DND-41 (cell line): ENCODE data around the gene DTD2.

Experiments used
- ATAC-seq: fragments of 200-7000 bp; cut with Tn5 transposase; 3 replicates; pipeline ENCODE4 v1.9.1; 2021; ENCODE audit warnings: low read depth; ENCODE audit not compliant: insufficient read depth
- DNase-seq: peaks from one replicate; pipeline ENCODE4 v3.0.0-alpha.2; 2020
- H2AFZ ChIP-seq: 2 replicates; pipeline ENCODE4 v1.6.0; 2012; ENCODE audit warnings: low read depth, low read length
- H3K27ac ChIP-seq: 2 replicates; pipeline ENCODE4 v1.5.1; 2012; ENCODE audit warnings: low read length, inconsistent platforms
- H3K27me3 ChIP-seq: fragments of 200-600 bp; sonication (generic); 2 replicates; pipeline ENCODE4 v1.6.0; 2012; ENCODE audit warnings: low read length, mild to moderate bottlenecking, inconsistent platforms; ENCODE audit not compliant: insufficient read depth, poor library complexity
- H3K36me3 ChIP-seq: 2 replicates; pipeline ENCODE4 v1.5.1; 2012; ENCODE audit warnings: low read length, inconsistent platforms; ENCODE audit not compliant: insufficient read depth
- H3K4me1 ChIP-seq: 2 replicates; pipeline ENCODE4 v1.5.1; 2012; ENCODE audit warnings: mild to moderate bottlenecking, low read length; ENCODE audit not compliant: insufficient read depth
- H3K4me2 ChIP-seq: 2 replicates; pipeline ENCODE4 v1.6.0; 2012; ENCODE audit warnings: mild to moderate bottlenecking, moderate library complexity, low read length, inconsistent platforms; ENCODE audit not compliant: insufficient read depth
- H3K4me3 ChIP-seq, 2 experiments: fragments of 200-600 bp in 1 of 2; shearing (Covaris generic) in 1 of 2; 2 replicates each; pipeline ENCODE4 v1.5.1; 2012 to 2016; ENCODE audit warnings: inconsistent platforms in 2 of 2, low read length in 2 of 2, mild to moderate bottlenecking in 2 of 2, low read depth in 1 of 2, moderate library complexity in 1 of 2
- H3K79me2 ChIP-seq: 2 replicates; pipeline ENCODE4 v1.6.0; 2012; ENCODE audit warnings: low read length, inconsistent platforms; ENCODE audit not compliant: insufficient read depth
- H3K9ac ChIP-seq: 2 replicates; pipeline ENCODE4 v1.6.0; 2012; ENCODE audit warnings: low read depth, mild to moderate bottlenecking, inconsistent platforms, low read length, moderate library complexity
- H3K9me3 ChIP-seq: 2 replicates; pipeline ENCODE4 v1.5.1; 2012; ENCODE audit warnings: low read length, moderate library complexity, mild to moderate bottlenecking, inconsistent platforms; ENCODE audit not compliant: insufficient read depth, severe bottlenecking
- H4K20me1 ChIP-seq: 2 replicates; pipeline ENCODE4 v1.6.0; 2012; ENCODE audit warnings: low read length; ENCODE audit not compliant: insufficient read depth
- EZH2 ChIP-seq: IDR thresholded peaks from 3 replicates; pipeline ENCODE4 v1.6.1; 2012; ENCODE audit warnings: borderline replicate concordance, low read depth, mild to moderate bottlenecking, moderate library complexity, low read length, inconsistent platforms; ENCODE audit not compliant: severe bottlenecking
- TF ChIP-seq, protein P1 (sequence below): IDR thresholded peaks from 2 replicates; pipeline ENCODE4 v1.5.1; 2012; ENCODE audit warnings: borderline replicate concordance, low read length, moderate library complexity, mild to moderate bottlenecking; ENCODE audit not compliant: poor library complexity, severe bottlenecking; ENCODE audit errors: extremely low read depth

DTD2 gene

DNA sequence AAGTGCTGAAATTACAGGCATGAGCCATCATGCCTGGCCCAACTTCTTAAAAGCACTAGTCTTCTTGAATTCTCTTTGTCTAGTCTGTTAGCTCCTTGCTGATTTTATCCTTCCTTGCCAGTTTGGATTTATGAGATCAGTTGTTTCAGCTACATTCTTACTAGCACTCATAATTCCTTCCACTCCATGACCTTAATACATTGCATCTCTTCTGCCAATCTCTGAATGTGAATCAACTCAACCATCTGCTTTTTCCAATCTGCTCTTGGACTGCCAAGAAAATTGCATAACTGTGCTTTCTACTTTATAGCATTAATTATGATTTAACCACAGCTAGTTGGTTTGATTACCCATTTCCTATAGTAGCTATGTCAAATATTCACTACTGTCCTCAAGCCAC is 22.0 kb downstream of the DTD2 start:
- H3K4me1 ChIP-seq, result no peaks in the 10 kb centered on the region
- no peak overlapping the region for H3K4me2 ChIP-seq
- no peak for TF ChIP-seq EZH2
- TF ChIP-seq, protein P1, sequence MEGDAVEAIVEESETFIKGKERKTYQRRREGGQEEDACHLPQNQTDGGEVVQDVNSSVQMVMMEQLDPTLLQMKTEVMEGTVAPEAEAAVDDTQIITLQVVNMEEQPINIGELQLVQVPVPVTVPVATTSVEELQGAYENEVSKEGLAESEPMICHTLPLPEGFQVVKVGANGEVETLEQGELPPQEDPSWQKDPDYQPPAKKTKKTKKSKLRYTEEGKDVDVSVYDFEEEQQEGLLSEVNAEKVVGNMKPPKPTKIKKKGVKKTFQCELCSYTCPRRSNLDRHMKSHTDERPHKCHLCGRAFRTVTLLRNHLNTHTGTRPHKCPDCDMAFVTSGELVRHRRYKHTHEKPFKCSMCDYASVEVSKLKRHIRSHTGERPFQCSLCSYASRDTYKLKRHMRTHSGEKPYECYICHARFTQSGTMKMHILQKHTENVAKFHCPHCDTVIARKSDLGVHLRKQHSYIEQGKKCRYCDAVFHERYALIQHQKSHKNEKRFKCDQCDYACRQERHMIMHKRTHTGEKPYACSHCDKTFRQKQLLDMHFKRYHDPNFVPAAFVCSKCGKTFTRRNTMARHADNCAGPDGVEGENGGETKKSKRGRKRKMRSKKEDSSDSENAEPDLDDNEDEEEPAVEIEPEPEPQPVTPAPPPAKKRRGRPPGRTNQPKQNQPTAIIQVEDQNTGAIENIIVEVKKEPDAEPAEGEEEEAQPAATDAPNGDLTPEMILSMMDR, result no peak
- H3K9me3 ChIP-seq, result peaks cover 6% of the 10 kb centered on the region
- no peaks in the 10 kb centered on the region for H3K79me2 ChIP-seq
- no peaks in the 10 kb centered on the region for H3K27me3 ChIP-seq
- ATAC-seq, result no peak
- H2AFZ ChIP-seq, result no peak overlapping the region
- no peaks in the 10 kb centered on the region for H4K20me1 ChIP-seq
- DNase-seq, result no peak
- H3K4me3 ChIP-seq, result no peak overlapping the region
- no peak overlapping the region for H3K9ac ChIP-seq
- H3K27ac ChIP-seq, result no peak overlapping the region
- H3K36me3 ChIP-seq, result peaks cover 3% of the 10 kb centered on the region; the same call in 1 of the 2 replicates

DNA sequence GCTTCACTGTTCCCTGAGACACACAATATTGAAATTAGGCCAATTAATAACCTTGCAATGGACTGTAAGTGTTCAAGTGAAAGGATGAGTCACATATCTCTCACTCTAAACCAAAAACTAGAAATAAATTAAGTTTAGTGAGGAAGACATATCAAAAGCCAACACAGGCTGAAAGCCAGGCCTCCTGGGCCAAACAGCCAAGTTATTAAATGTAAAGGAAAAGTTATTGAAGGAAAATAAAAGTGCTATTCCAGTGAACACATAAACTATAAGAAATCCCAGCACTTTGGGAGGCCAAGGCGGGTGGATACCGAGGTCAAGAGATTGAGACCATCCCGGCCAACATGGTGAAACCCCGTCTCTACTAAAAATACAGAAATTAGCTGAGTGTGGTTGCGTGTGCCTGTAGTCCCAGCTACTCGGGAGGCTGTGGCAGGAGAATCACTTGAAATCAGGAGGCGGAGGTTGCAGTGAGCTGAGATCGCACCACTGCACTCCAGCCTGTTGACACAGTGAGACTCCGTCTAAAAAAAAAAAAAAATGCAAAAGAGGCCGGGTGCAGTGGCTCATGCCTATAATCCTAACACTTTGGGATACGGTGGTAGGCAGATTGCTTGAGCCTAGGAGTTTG is 26.6 kb downstream of the DTD2 start:
- no peaks in the 10 kb centered on the region for H3K4me1 ChIP-seq
- H3K27ac ChIP-seq, result no peak overlapping the region
- H3K9me3 ChIP-seq, result peaks cover 6% of the 10 kb centered on the region
- no peak overlapping the region for H3K4me3 ChIP-seq
- H4K20me1 ChIP-seq, result no peaks in the 10 kb centered on the region
- no peaks in the 10 kb centered on the region for H3K27me3 ChIP-seq
- H3K79me2 ChIP-seq, result no peaks in the 10 kb centered on the region
- DNase-seq (no peak), ATAC-seq (no peak)
- no peak overlapping the region for H3K4me2 ChIP-seq
- H3K36me3 ChIP-seq, result peaks cover 3% of the 10 kb centered on the region; the same call in 1 of the 2 replicates
- no peak for TF ChIP-seq EZH2
- TF ChIP-seq, protein P1, result no peak
- no peak overlapping the region for H2AFZ ChIP-seq
- no peak overlapping the region for H3K9ac ChIP-seq

DNA sequence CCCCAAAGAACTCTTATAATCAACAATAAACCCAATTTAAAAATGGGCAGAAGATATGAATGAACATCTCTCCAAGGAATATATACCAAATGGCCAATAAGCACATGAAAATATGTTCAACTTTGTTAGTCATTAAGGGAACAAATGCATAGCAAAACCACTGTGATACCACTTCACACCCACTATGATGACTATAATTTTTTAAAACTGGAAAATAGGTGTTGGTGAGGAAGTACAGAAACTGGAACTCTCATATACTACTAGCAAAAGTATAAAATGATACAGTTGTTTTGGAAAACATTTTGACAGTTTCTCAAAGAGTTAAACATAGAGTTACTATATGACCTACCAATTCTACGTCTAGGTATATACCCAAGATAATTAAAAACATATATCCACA is 27.5 kb downstream of the DTD2 start:
- Histone ChIP-seq H3K4me1 (no peaks in the 10 kb centered on the region), H3K79me2 (no peaks in the 10 kb centered on the region), H3K9me3 (peaks cover 6% of the 10 kb centered on the region), H3K9ac (no peak overlapping the region), H3K4me2 (no peak overlapping the region), H3K4me3 (no peak overlapping the region), H2AFZ (no peak overlapping the region), H3K36me3 (peaks cover 3% of the 10 kb centered on the region; the same call in 1 of the 2 replicates), H4K20me1 (no peaks in the 10 kb centered on the region), H3K27me3 (no peaks in the 10 kb centered on the region), H3K27ac (no peak overlapping the region)
- DNase-seq (no peak), ATAC-seq (no peak)
- TF ChIP-seq, protein P1, result no peak
- TF ChIP-seq EZH2, result no peak

DNA sequence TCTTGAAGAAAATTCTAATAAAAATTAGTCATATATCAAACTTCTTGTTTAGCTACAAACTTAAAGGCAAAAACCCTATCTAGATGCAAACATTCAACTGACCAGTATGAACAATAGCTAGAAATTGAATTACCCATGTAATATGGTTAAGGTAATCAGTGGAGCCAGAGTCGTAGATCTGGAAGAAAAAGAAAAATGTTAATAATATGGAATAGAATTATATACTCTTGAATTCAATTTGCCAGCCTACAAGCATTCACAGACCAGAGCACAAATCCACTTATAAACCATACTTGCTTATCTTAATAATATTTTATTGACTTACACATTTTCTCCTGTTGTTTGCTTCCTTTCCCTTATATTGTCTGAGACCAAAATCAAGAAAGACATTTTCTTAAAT is 29.3 kb downstream of the DTD2 start:
- Histone ChIP-seq H3K27me3 (no peaks in the 10 kb centered on the region), H3K9me3 (peaks cover 6% of the 10 kb centered on the region), H3K27ac (no peak overlapping the region), H3K36me3 (peaks cover 3% of the 10 kb centered on the region; the same call in 1 of the 2 replicates), H3K4me1 (no peaks in the 10 kb centered on the region), H4K20me1 (no peaks in the 10 kb centered on the region), H3K4me3 (no peak overlapping the region), H3K79me2 (no peaks in the 10 kb centered on the region), H3K4me2 (no peak overlapping the region), H3K9ac (no peak overlapping the region), H2AFZ (no peak overlapping the region)
- TF ChIP-seq, protein P1, result no peak
- no peak for TF ChIP-seq EZH2
- no peak for ATAC-seq
- DNase-seq, result no peak
